ENCODE results near the gene ADAM12. TPM values are rescaled to one million over a fixed set of nuclear protein-coding genes. Genes with fewer than 3 reads are reported as not detected.

Gene ADAM12
- total RNA-seq, 1 donor from 2014 or later: 18.4 TPM

DNA sequence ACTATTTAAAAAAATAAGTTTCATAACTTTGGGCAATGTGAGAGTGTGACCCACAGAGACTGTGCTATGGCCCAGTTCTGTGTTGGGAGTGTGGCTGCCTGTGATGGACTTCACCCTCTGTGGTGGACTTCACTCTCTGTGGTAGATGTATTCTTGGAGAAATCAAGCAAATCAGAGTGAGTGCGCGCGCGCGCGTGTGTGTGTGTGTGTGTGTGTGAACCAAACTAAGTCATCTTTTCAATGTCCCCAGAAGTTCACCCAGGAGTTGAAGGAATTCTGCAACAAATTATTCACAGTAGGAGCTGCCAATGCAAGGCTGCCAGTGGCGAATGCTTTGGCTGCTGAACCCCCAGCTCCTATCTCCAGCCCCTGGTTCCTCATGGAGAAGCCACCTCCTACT, 184.5 kb downstream of the ADAM12 start:
- Mint-ChIP-seq H3K27me3 (ENCODE audit: unreplicated experiment) (peaks cover 2% of the 10 kb centered on the region), H3K4me3 (ENCODE audit: unreplicated experiment) (no peak overlapping the region), H3K36me3 (ENCODE audit: unreplicated experiment) (peaks cover 12% of the 10 kb centered on the region), H3K4me1 (ENCODE audit: low read depth, unreplicated experiment) (peaks cover 10% of the 10 kb centered on the region), H3K9me3 (ENCODE audit: unreplicated experiment) (peaks cover 10% of the 10 kb centered on the region), H3K27ac (ENCODE audit: unreplicated experiment) (no peak overlapping the region)
- no peak for DNase-seq
- TF ChIP-seq, protein P1, sequence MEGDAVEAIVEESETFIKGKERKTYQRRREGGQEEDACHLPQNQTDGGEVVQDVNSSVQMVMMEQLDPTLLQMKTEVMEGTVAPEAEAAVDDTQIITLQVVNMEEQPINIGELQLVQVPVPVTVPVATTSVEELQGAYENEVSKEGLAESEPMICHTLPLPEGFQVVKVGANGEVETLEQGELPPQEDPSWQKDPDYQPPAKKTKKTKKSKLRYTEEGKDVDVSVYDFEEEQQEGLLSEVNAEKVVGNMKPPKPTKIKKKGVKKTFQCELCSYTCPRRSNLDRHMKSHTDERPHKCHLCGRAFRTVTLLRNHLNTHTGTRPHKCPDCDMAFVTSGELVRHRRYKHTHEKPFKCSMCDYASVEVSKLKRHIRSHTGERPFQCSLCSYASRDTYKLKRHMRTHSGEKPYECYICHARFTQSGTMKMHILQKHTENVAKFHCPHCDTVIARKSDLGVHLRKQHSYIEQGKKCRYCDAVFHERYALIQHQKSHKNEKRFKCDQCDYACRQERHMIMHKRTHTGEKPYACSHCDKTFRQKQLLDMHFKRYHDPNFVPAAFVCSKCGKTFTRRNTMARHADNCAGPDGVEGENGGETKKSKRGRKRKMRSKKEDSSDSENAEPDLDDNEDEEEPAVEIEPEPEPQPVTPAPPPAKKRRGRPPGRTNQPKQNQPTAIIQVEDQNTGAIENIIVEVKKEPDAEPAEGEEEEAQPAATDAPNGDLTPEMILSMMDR (IDR thresholded peaks at IDR 0.05; ENCODE audit: partially characterized antibody, unreplicated experiment): no peak

DNA sequence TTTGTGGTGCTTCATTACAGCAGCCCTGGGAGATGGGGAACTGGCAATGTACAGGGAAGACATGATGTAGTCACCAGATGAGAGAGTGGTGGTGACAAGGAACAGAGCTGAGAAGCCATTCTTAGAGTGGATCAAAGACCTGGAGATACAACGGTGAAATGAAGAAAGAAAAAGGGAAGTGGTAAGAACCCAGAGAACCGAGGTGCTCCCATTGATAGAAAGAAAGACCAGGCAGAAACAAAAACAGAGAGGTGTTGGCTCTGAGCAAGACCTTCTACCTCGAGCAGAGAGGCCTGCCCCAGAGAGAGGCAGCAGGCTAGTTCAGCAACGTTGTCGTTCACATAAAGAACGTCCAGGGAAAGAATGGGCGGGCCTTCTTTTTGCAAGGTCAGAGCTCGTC, 186.7 kb downstream of the ADAM12 start:
- H3K9me3 Mint-ChIP-seq (ENCODE audit: unreplicated experiment): peaks cover 10% of the 10 kb centered on the region
- H3K4me1 Mint-ChIP-seq (ENCODE audit: low read depth, unreplicated experiment): no peaks in the 10 kb centered on the region
- TF ChIP-seq, protein P1 (IDR thresholded peaks at IDR 0.05; ENCODE audit: partially characterized antibody, unreplicated experiment): no peak
- H3K36me3 Mint-ChIP-seq (ENCODE audit: unreplicated experiment): peaks cover 13% of the 10 kb centered on the region
- DNase-seq: no peak
- H3K27ac Mint-ChIP-seq (ENCODE audit: unreplicated experiment): no peak overlapping the region
- no peak overlapping the region for H3K4me3 Mint-ChIP-seq (ENCODE audit: unreplicated experiment)
- peaks cover 2% of the 10 kb centered on the region for H3K27me3 Mint-ChIP-seq (ENCODE audit: unreplicated experiment)

DNA sequence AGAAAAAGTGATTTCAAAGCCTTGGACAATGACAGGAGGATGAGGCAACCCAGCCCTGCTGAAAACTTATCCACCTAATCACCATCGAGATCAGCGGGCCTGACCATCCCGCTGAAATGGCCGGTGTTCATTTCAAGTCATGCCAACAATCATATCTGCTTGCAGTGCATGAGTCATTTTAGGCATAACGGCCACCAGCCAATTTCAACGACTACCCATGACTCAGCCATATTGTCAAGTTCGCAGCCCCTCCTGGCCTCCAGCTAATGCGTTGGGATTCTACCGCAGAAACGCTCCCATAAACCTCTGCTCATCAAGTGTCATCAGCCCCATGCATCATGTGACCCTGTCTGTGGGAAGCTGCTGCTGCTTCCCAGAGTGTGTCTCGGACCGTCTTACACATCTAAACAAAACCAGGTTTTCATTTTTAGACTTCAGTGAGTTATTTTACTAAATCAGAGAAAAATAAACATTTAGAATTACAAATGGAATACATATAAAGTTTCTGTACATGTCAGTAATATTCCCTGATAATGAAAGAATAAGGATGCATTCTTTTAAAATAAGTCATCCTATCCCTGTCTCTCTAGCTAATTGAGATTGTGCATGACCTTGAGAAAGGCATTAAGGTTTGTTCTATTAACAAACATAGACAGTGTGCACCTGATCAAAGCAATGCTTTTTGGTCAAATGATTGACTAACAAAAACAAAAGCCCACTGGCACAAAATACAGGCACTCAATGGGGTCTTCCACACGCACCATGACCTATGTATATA, 188.9 kb downstream of the ADAM12 start:
- no peak for DNase-seq
- Mint-ChIP-seq H3K4me1 (ENCODE audit: low read depth, unreplicated experiment) (no peaks in the 10 kb centered on the region), H3K9me3 (ENCODE audit: unreplicated experiment) (peaks cover 10% of the 10 kb centered on the region), H3K27me3 (ENCODE audit: unreplicated experiment) (peaks cover 2% of the 10 kb centered on the region), H3K27ac (ENCODE audit: unreplicated experiment) (no peak overlapping the region), H3K36me3 (ENCODE audit: unreplicated experiment) (peaks cover 13% of the 10 kb centered on the region), H3K4me3 (ENCODE audit: unreplicated experiment) (no peak overlapping the region)
- TF ChIP-seq, protein P1 (IDR thresholded peaks at IDR 0.05; ENCODE audit: partially characterized antibody, unreplicated experiment): no peak

DNA sequence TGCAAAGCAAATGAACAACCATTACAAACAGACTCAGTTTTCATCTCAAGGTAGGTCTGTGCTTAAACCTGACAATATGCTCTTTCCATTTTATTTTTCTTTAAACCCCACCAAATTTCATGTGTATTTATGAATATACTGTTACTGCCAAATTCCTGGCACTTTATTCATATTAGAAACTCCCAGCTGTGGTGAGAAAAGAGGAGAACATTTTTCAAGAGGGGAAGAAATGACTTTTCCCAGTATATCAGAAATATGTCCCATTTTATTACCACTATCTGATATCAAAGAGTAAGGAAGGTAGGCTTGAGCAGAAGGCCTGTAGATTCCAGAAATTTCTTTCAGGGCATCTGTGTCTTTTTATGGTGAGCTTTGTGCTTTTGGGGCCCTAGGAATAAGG, 189.6 kb downstream of the ADAM12 start:
- Mint-ChIP-seq H3K4me1 (ENCODE audit: low read depth, unreplicated experiment) (no peaks in the 10 kb centered on the region), H3K27me3 (ENCODE audit: unreplicated experiment) (peaks cover 2% of the 10 kb centered on the region), H3K9me3 (ENCODE audit: unreplicated experiment) (peaks cover 10% of the 10 kb centered on the region), H3K4me3 (ENCODE audit: unreplicated experiment) (no peak overlapping the region), H3K27ac (ENCODE audit: unreplicated experiment) (no peak overlapping the region), H3K36me3 (ENCODE audit: unreplicated experiment) (peaks cover 13% of the 10 kb centered on the region)
- TF ChIP-seq, protein P1 (IDR thresholded peaks at IDR 0.05; ENCODE audit: partially characterized antibody, unreplicated experiment): no peak
- DNase-seq: no peak

DNA sequence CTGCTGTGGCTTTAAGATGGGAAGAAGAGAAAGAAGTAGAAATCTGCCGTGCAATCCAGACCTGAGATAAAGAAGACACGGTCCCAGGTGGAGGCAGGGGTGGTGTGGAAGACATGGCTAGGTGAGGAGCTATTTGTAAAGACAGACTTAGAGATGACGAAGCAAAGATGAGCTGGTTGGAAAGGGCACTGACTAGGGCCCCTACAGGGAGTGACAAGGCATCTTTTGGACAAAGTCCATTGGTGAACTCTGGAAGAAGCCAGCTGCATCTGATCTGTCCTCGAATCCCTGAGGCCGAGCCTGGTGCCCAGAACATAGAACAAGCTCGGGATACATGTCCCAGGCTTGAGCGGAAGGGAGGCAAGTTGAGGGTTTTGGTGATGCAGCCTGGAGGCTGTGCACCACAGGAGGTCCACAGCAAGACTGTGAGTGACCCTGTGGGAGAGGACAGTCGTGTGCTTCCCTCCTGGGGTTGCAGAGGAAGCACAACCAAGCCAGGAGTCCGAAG, 191.2 kb downstream of the ADAM12 start:
- Mint-ChIP-seq H3K27ac (ENCODE audit: unreplicated experiment) (no peak overlapping the region), H3K36me3 (ENCODE audit: unreplicated experiment) (peaks cover 13% of the 10 kb centered on the region), H3K4me3 (ENCODE audit: unreplicated experiment) (no peak overlapping the region)

More for the DNA sequence above, 191.2 kb downstream of the ADAM12 start:
- Mint-ChIP-seq H3K27me3 (ENCODE audit: unreplicated experiment) (peaks cover 2% of the 10 kb centered on the region), H3K4me1 (ENCODE audit: low read depth, unreplicated experiment) (no peaks in the 10 kb centered on the region), H3K9me3 (ENCODE audit: unreplicated experiment) (peaks cover 10% of the 10 kb centered on the region)
- TF ChIP-seq, protein P1 (IDR thresholded peaks at IDR 0.05; ENCODE audit: partially characterized antibody, unreplicated experiment): no peak
- no peak for DNase-seq

Data from glutamatergic neuron (in vitro differentiated cells).